Middle frontal gyrus (tissue), 1 donor: ENCODE measurements around the gene NGEF.

ENCODE experiments used
- DNase-seq: peaks from one replicate; pipeline ENCODE4 v3.0.0-alpha.2; 2015; ENCODE audit warnings: low spot score; ENCODE audit errors: extremely low spot score

NGEF gene

GRCh38 chr2:232973011-232973735 is 39.9 kb downstream of the NGEF start:
- no peak for DNase-seq

- no peak for DNase-seq
Measured at GRCh38 chr2:232971744-232972143, 41.3 kb downstream of the NGEF start.

GRCh38 chr2:232970051-232970450 is 43.0 kb downstream of the NGEF start:
- DNase-seq: no peak

- no peak for DNase-seq
Measured at GRCh38 chr2:232967474-232967873, 45.6 kb downstream of the NGEF start.

- DNase-seq: no peak
Measured at GRCh38 chr2:232966122-232966521, 46.9 kb downstream of the NGEF start.

- no peak for DNase-seq
Measured at GRCh38 chr2:232963913-232964312, 49.1 kb downstream of the NGEF start.

GRCh38 chr2:232960862-232961261 is 52.2 kb downstream of the NGEF start:
- DNase-seq: no peak

- no peak for DNase-seq
Measured at GRCh38 chr2:232959139-232959538, 53.9 kb downstream of the NGEF start.

- no peak for DNase-seq
Measured at GRCh38 chr2:232957657-232958090, 55.4 kb downstream of the NGEF start.

GRCh38 chr2:232955856-232956255 is 57.2 kb downstream of the NGEF start:
- no peak for DNase-seq

- DNase-seq: no peak
Measured at GRCh38 chr2:232954691-232955090, 58.4 kb downstream of the NGEF start.

- DNase-seq: no peak
Measured at GRCh38 chr2:232951891-232952290, 61.2 kb downstream of the NGEF start.

GRCh38 chr2:232951181-232951580 is 61.9 kb downstream of the NGEF start:
- no peak for DNase-seq

GRCh38 chr2:232950751-232951150 is 62.3 kb downstream of the NGEF start:
- DNase-seq: no peak

GRCh38 chr2:232949016-232949415 is 64.0 kb downstream of the NGEF start:
- no peak for DNase-seq

GRCh38 chr2:232942831-232943230 is 70.2 kb downstream of the NGEF start:
- no peak for DNase-seq

GRCh38 chr2:232941912-232942594 is 71.0 kb downstream of the NGEF start:
- DNase-seq: no peak

GRCh38 chr2:232941400-232941799 is 71.7 kb downstream of the NGEF start:
- DNase-seq: no peak

GRCh38 chr2:232940724-232941123 is 72.3 kb downstream of the NGEF start:
- no peak for DNase-seq

- DNase-seq: no peak
Measured at GRCh38 chr2:232937278-232937906, 75.7 kb downstream of the NGEF start.

GRCh38 chr2:232931636-232932035 is 81.4 kb downstream of the NGEF start:
- DNase-seq: no peak

GRCh38 chr2:232930059-232930400 is 83.0 kb downstream of the NGEF start:
- DNase-seq: no peak
